HepG2 (cell line): Measurements from ENCODE around the gene CAVIN3. TPM values are rescaled to one million over a fixed set of nuclear protein-coding genes. Genes with fewer than 3 reads are reported as not detected.

ENCODE experiments used
- ATAC-seq: fragments of 200-7000 bp; cut with Tn5 transposase; 3 replicates; pipeline ENCODE4 v1.9.1; 2020; ENCODE audit warnings: mild to moderate bottlenecking, moderate library complexity
- BruUV-seq: library from RNA; stranded (reverse); fragments of 400-500 nt; replicated peaks from 2 replicates; lab custom pipeline; 2021; lab: Mats Ljungman, UMichigan
- CTCF ChIA-PET: fragments of 300-600 bp; formaldehyde crosslinking; extraction: SDS; loops from one replicate; lab custom pipeline; 2021; ENCODE audit warnings: low total read pairs, inconsistent platforms, low intra/inter-chr PET ratio; lab: Yijun Ruan, JAX
- POLR2A ChIA-PET: fragments of 350-600 bp; sonication (Branson Sonifier 250); formaldehyde crosslinking; loops from one replicate; lab custom pipeline; 2020; ENCODE audit warnings: antibody characterized with exemption, inconsistent platforms; lab: Yijun Ruan, JAX
- DNase-seq: peaks from one replicate; pipeline ENCODE4 v3.0.0-alpha.2; 2015; ENCODE audit warnings: low spot score
- FAIRE-seq: peaks from 3 replicates; lab custom pipeline; 2011; peaks lifted over from hg19 to GRCh38; lab: Jason Lieb, UNC
- H2AFZ ChIP-seq: one replicate; pipeline ENCODE4 v1.6.1; 2011; ENCODE audit warnings: low read length, inconsistent platforms
- H3K27ac ChIP-seq: fragments of 300-600 bp; 3 replicates; pipeline ENCODE4 v1.8.0; 2011; ENCODE audit warnings: mixed run types, mild to moderate bottlenecking, mixed read lengths, low read length, inconsistent platforms; ENCODE audit not compliant: insufficient read depth; ENCODE audit errors: extremely low read length
- H3K27me3 ChIP-seq, 2 experiments: fragments of 200-600 bp in 1 of 2; 2 replicates in 1 of 2; 3 replicates in 1 of 2; pipeline versions ENCODE4 v1.6.0 to v1.8.0; 2011; ENCODE audit warnings: low read length in 2 of 2, mild to moderate bottlenecking in 2 of 2, moderate library complexity in 2 of 2, inconsistent platforms in 1 of 2; ENCODE audit not compliant: insufficient read depth in 2 of 2, control insufficient read depth in 1 of 2
- H3K36me3 ChIP-seq, 2 experiments: fragments of 200-600 bp in 1 of 2; replicated peaks in 1 of 2; 2 replicates in 1 of 2; 3 replicates in 1 of 2; pipeline versions ENCODE4 v1.5.1 to v1.8.0; 2011; ENCODE audit warnings: low read length in 2 of 2, inconsistent platforms in 1 of 2; ENCODE audit not compliant: insufficient read depth in 2 of 2, control insufficient read depth in 1 of 2
- H3K4me1 ChIP-seq: 2 replicates; pipeline ENCODE4 v1.5.1; 2012; ENCODE audit warnings: low read length, inconsistent platforms; ENCODE audit not compliant: insufficient read depth
- H3K4me2 ChIP-seq: 2 replicates; pipeline ENCODE4 v1.6.0; 2011; ENCODE audit warnings: low read depth, low read length, inconsistent platforms
- H3K4me3 ChIP-seq, 3 experiments: fragments of 200-600 bp in 1 of 3; sonication (generic), shearing (Covaris generic) in 1 of 3; replicated peaks in 1 of 3; 2 replicates each; pipeline ENCODE4 v1.5.1; 2011 to 2016; ENCODE audit warnings: low read length in 3 of 3, inconsistent platforms in 2 of 3, low read depth in 2 of 3, mild to moderate bottlenecking in 2 of 3, control low read depth in 1 of 3, mixed read lengths in 1 of 3; ENCODE audit not compliant: insufficient read depth in 1 of 3
- H3K79me2 ChIP-seq: one replicate; pipeline ENCODE4 v1.6.1; 2011; ENCODE audit warnings: low read length, inconsistent platforms; ENCODE audit not compliant: insufficient read depth
- H3K9ac ChIP-seq: 2 replicates; pipeline ENCODE4 v1.6.0; 2011; ENCODE audit warnings: mild to moderate bottlenecking, low read depth, low read length, inconsistent platforms; ENCODE audit not compliant: insufficient read depth
- H3K9me3 ChIP-seq: 2 replicates; pipeline ENCODE4 v1.5.1; 2012; ENCODE audit warnings: mild to moderate bottlenecking, low read length
- H4K20me1 ChIP-seq: 2 replicates; pipeline ENCODE4 v1.6.0; 2011; ENCODE audit warnings: inconsistent platforms, mild to moderate bottlenecking, low read length, moderate library complexity; ENCODE audit not compliant: insufficient read depth
- AHDC1 ChIP-seq: sonication (generic); formaldehyde crosslinking; IDR thresholded peaks from 2 replicates; pipeline ENCODE4 v1.5.1; 2020; ENCODE audit warnings: mild to moderate bottlenecking, missing genetic modification reagents, borderline replicate concordance
- HINFP ChIP-seq: sonication (generic); formaldehyde crosslinking; IDR thresholded peaks from 2 replicates; pipeline ENCODE4 v1.4.0; 2020; ENCODE audit warnings: low read depth, mild to moderate bottlenecking, missing genetic modification reagents
- REST ChIP-seq, 2 experiments: IDR thresholded peaks; 2 replicates each; pipeline ENCODE4 v1.6.1; 2011 to 2012; ENCODE audit warnings: low read length in 2 of 2, borderline replicate concordance in 1 of 2, low read depth in 1 of 2, mild to moderate bottlenecking in 1 of 2, moderate library complexity in 1 of 2
- SP1 ChIP-seq, 2 experiments: fragments of 450-650 bp in 1 of 2; sonication (generic) in 1 of 2; formaldehyde crosslinking in 1 of 2; IDR thresholded peaks; 2 replicates each; pipeline versions ENCODE4 v1.4.0 to v1.6.1; 2016 to 2020; ENCODE audit warnings: missing genetic modification reagents in 1 of 2
- WGBS: methylation state at CpG from one replicate; pipeline ENCODE4 v1.1.6; 2017; ENCODE audit warnings: low lambda C conversion rate; 5-methylcytosine and 5-hydroxymethylcytosine counted together
- in situ Hi-C: cut with HindIII; loops from 2 replicates; pipeline ENCODE4 v1.10.0; 2017; ENCODE audit warnings: low pct_unique_long_range_greater_than_20kb; ENCODE audit not compliant: extremely low pct_ligation_motif_present
- intact Hi-C: fragments of 100-400 bp; cut with micrococcal nuclease; formaldehyde crosslinking; loops from one replicate; pipeline ENCODE4 v1.10.0; 2022; ENCODE audit not compliant: unreplicated experiment
- polyA plus RNA-seq, 8 experiments: library from polyadenylated mRNA; depleted of rRNA in 3 of 8; stranded (reverse) in 7 of 8; unstranded in 1 of 8; fragments of >200 nt; fragmentation: Illumina TruSeq in 4 of 8; extraction: Trizol in 4 of 8; gene quantifications; 2 replicates each; pipeline versions ENCODE4 v1.2.1 to v1.2.3, GENCODE V29; 2011 to 2016; ENCODE audit warnings: low read depth in 4 of 8, missing spikeins in 1 of 8, mixed read lengths in 1 of 8; ENCODE audit not compliant: insufficient read depth in 1 of 8
- total RNA-seq, 5 experiments: library from RNA; depleted of rRNA; stranded (reverse); fragments of >200 nt; fragmentation: Illumina TruSeq; extraction: Trizol; gene quantifications; 2 replicates each; pipeline ENCODE4 v1.2.3, GENCODE V29; 2016; ENCODE audit warnings: low read depth in 1 of 5

Gene CAVIN3
- total and polyA plus RNA-seq, 2 of the 13 experiments (the other 11 are each of a cell fraction or from before 2014, with no cell fraction given), result not detected

- Histone ChIP-seq H3K9me3 (no peaks in the 10 kb centered on the region), H3K4me2 (no peak overlapping the region), H3K27ac (no peak overlapping the region), H4K20me1 (no peaks in the 10 kb centered on the region), H2AFZ (no peak overlapping the region)
- ChIA-PET POLR2A (no interaction called here), CTCF (no interaction called here)
- in situ Hi-C loops, result loop anchor here (5.0 kb wide), 1 partner anchor 98 kb away; no protein-coding TSS in a partner anchor
- no peak for DNase-seq
- no peak for TF ChIP-seq AHDC1 (CRISPR knock-in tag)
- TF ChIP-seq, all 625 proteins: peak for 0
- ATAC-seq (no peak), FAIRE-seq (no peak)
- WGBS, result 28% methylated on average over 2 of the region's 2 CpGs
- H3K4me3 ChIP-seq, result no peak overlapping the region
- H3K36me3 ChIP-seq, result no peaks in the 10 kb centered on the region
- intact Hi-C loops, result loop anchor here (5.0 to 10.0 kb wide), 2 partner anchors 53 to 876 kb away; no protein-coding TSS in a partner anchor
- no peaks in the 10 kb centered on the region for H3K79me2 ChIP-seq
- peaks cover 20% of the 10 kb centered on the region for H3K4me1 ChIP-seq
- H3K9ac ChIP-seq, result no peak overlapping the region
- no TSS peak for BruUV-seq
- H3K27me3 ChIP-seq, result no peaks in the 10 kb centered on the region
Measured at GRCh38 chr11:6350486-6350885, 30.2 kb upstream of the CAVIN3 start.

GRCh38 chr11:6350043-6350442 is 29.7 kb upstream of the CAVIN3 start:
- FAIRE-seq, result no peak
- Histone ChIP-seq H3K4me1 (peaks cover 16% of the 10 kb centered on the region), H3K9ac (no peak overlapping the region), H3K36me3 (no peaks in the 10 kb centered on the region), H3K79me2 (no peaks in the 10 kb centered on the region), H3K4me2 (no peak overlapping the region), H2AFZ (no peak overlapping the region), H3K27ac (no peak overlapping the region), H3K4me3 (no peak overlapping the region), H3K9me3 (no peaks in the 10 kb centered on the region), H3K27me3 (no peaks in the 10 kb centered on the region), H4K20me1 (no peaks in the 10 kb centered on the region)
- POLR2A ChIA-PET, result no interaction called here
- TF ChIP-seq REST (IDR thresholded peaks at IDR 0.05; ENCODE audit: borderline replicate concordance in 1 of 2, low read depth in 1 of 2, low read length in 2 of 2) (no peak), HINFP (CRISPR knock-in tag) (no peak), SP1 (IDR thresholded peaks at IDR 0.05) (no peak), SP1 (CRISPR knock-in tag; IDR thresholded peaks at IDR 0.05) (no peak)
- CTCF ChIA-PET, result no interaction called here
- in situ Hi-C loops (loop anchor here (5.0 kb wide), 1 partner anchor 98 kb away; no protein-coding TSS in a partner anchor), intact Hi-C loops (loop anchor here (5.0 to 10.0 kb wide), 2 partner anchors 53 to 875 kb away; no protein-coding TSS in a partner anchor)
- no peak for DNase-seq
- BruUV-seq, result no TSS peak
- no peak for ATAC-seq
